Glomerular visceral epithelial cell (primary cell): ENCODE data around the gene CTNNA1.

ENCODE experiments used
- DNase-seq: peaks from one replicate; pipeline ENCODE4 v3.0.0-alpha.2; 2016; ENCODE audit errors: extremely low spot score

Gene CTNNA1

GRCh38 chr5:138949223-138949574 lies 196.0 kb downstream of the CTNNA1 start:
- DNase-seq, result no peak

- no peak for DNase-seq
Measured at GRCh38 chr5:138949988-138950387, 196.8 kb downstream of the CTNNA1 start.

GRCh38 chr5:138950421-138951031 lies 197.3 kb downstream of the CTNNA1 start:
- no peak for DNase-seq

GRCh38 chr5:138951091-138951985 lies 198.1 kb downstream of the CTNNA1 start:
- DNase-seq, result no peak

DNA sequence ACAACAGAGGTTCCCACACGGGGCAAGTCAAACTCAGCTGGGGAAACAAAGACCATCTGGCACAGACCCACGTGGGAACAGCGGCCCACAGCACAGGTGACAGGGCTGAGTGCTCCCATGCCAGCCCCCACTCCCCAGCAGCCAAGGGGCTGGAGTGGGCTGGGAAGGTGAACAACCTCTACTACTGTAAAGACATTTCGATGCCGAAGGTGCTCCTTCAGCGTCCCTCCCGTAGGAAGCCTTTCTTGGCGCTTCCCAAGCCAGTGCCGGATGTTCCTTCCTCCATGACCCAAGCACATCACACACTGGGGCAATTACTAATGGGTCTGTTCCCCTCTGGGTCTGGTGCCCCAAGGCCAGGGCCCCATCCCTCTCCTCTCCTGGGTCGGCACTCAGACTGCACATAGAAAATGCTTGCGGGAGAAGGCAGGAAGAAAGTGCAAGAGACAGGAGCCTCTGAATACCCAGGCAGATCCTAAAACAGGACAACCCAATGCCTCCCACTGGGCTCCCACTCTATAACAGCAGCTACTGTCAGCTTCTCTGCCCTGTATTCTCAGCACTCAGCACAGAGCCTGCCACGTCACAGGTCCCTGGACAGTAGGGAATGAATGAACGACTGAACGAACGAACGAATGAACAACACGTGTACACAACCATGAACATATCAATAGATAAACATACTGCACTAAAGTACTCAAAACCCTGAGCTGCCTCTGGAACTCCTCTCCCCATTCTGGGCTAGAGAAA lies 198.9 kb downstream of the CTNNA1 start:
- DNase-seq, result no peak

DNA sequence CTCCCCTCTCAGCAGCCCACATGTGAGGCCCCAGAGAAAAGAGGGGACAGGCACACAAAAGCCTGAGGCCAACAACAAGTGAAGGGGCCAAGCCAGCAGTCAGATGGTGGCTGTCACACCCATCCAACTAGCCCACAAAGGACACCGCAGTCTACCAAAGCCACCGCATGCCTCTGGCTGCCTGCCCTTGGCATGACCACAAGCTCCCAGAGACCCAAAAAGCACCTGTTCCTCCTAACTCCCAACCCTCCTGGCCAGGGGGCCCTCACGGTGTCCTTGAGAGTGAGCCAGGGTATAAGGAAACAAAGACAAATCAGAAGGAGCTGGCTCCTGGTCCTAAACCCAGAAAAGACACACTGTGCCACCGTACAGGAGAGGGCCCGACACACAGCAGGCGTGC lies 199.7 kb downstream of the CTNNA1 start:
- DNase-seq, result no peak

DNA sequence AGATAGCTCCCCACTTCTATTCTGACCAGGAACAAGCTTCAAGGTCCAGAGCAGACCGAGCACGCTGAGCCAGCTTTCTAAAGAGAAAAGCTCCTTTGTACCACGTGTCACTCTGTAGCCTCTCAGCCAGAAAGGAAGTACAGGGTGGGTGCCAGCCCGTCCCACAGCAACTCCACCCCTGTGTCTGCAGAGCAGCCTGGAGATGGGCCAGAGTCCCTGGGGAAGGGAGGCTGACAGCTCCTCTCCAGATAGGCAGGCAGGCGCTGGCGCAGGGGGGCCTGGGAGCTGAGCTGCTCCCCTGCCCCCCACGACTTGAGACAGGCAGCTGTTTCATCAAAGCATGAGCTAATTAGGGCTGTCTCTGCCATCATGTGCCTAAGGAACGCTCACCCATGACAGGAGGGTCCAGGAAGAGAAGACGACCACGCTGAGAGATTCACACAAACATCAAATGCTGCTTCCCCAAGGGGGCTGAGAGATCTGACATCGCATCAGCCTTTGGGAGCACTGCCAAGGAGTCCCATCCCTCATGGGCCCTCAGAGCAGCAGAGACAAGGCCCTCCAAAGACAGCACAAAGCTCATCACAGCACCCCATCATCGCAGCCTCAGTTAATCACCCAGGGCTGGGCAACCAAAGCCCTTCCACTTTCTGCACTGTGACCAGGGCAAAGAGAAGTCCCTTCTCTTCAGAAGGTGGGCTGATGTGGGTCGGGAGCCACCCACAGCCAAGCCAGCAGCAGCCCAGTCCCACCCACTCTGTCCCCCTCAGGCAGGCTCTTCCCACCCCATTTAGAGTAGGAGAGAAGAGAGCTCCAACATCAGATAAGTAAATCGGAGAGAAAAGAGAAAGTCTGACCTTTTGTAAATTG lies 200.4 kb downstream of the CTNNA1 start:
- peak; percentile 60 for DNase-seq

- no peak for DNase-seq
Measured at GRCh38 chr5:138954257-138955012, 201.2 kb downstream of the CTNNA1 start.

GRCh38 chr5:138955013-138955660 lies 201.9 kb downstream of the CTNNA1 start:
- peak; percentile 43 for DNase-seq

- DNase-seq, result no peak
Measured at GRCh38 chr5:138955671-138956295, 202.6 kb downstream of the CTNNA1 start.

GRCh38 chr5:138956801-138957200 lies 203.6 kb downstream of the CTNNA1 start:
- DNase-seq, result no peak

DNA sequence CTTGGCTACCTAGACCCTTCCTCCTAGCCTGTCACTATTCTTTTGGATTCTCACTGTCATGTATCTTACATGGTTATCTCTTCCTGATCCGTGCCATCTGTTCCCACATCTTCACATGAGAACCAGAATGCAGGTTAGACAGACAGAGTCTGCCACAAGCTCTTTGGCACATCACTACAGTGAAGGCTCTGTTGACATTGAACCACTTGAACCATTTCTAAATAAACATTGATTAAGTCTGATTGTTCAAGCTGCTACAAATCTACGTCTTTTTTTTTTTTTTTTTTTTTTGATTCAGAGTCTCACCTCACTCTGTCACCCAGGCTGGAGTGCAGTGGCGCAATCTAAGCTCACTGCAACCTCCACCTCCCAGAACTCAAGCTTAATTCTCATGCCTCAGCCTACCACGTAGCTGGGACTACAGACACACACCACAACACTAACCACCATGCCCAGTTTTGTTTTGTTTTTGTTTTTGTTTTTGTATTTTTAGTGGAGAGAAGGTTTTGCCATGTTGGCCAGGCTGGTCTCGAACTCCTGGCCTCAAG lies 207.0 kb downstream of the CTNNA1 start:
- no peak for DNase-seq

DNA sequence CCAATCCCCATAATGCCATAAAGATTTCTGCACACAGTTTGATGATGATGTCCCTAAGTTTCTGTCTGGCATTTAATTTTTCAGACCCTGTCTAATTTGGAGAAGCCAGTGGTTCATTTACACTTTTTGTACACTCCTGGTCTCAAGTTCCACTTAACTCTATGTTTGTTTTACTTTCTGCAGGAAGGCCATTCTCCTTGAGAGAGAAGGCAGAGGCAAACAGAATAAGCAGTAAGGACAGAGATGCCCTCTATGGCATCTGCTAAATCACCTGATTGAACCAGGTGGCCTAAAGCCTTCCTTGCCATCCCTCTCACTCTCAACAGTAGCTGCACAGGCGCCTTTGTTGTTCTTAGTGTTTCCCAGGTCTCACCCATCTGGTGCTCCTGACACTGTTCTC lies 208.0 kb downstream of the CTNNA1 start:
- DNase-seq, result no peak

DNA sequence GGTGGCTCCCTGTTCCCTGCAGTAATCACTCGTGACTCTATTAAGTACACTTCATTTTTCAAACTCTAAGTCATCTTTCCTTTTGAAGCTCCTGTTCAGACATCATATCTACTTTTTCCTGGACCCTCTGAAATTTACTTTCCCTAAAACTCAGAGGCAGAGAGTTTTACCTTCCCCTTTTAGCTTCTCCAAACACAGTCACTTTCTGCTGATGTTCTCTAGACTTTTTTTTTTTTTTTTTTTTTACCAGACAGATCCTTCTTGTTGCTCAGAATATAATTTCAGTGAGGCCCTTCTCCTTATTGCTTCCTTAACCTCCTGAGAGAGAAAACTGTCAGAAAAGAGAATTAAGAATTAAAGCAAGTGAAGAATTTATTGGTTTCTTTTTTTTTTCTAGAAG lies 208.5 kb downstream of the CTNNA1 start:
- DNase-seq, result no peak

- DNase-seq, result no peak
Measured at GRCh38 chr5:138962614-138963370, 209.6 kb downstream of the CTNNA1 start.

GRCh38 chr5:138963763-138964371 lies 210.6 kb downstream of the CTNNA1 start:
- no peak for DNase-seq

GRCh38 chr5:138964647-138965201 lies 211.5 kb downstream of the CTNNA1 start:
- DNase-seq, result no peak

DNA sequence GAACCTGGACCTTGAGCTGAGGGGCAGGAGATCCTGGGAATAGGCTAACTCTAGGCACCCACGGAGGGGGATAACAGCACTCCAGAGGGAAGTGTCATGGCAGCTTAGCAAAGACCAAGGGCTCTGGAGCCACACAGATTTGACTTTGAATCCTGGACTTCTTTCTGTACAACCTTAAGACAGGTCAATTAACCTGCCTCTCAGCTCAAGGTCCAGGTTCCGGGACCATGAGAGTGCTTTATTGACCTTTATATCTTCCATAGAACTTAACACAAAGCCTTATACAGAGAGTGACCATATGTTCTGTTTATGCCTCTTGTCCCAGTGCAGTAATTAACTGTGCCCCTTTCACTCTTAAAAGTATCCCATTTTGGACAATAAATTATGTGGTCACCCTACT lies 212.4 kb downstream of the CTNNA1 start:
- DNase-seq, result no peak
